Measurements from ENCODE around the gene CAMK2N2. TPM values are rescaled to one million over a fixed set of nuclear protein-coding genes. Genes with fewer than 3 reads are reported as not detected.

CAMK2N2 gene
- total RNA-seq, 1 experiment from 2014 or later, result 2.2 TPM

GRCh38 chr3:184283681-184284080 is 22.3 kb upstream of the CAMK2N2 start:
- no peaks in the 10 kb centered on the region for H3K9me3 ChIP-seq (ENCODE audit: insufficient read depth, low read depth)
- H3K4me1 ChIP-seq (replicated peaks; ENCODE audit: insufficient read depth), result no peaks in the 10 kb centered on the region
- H3K79me2 ChIP-seq (ENCODE audit: low read depth), result no peaks in the 10 kb centered on the region
- H3K36me3 ChIP-seq (ENCODE audit: low read depth), result no peaks in the 10 kb centered on the region
- ChIA-PET CTCF (interaction anchor here (0.7 to 1.6 kb wide), 2 partner anchors 120 to 388 kb away, joined by 7 to 12 read pairs; no protein-coding TSS in a partner anchor), POLR2A (ENCODE audit: unreplicated experiment) (interaction anchor here (0.6 kb wide), 1 partner anchor 1077 kb away, joined by 3 read pairs; no protein-coding TSS in a partner anchor)
- TF ChIP-seq CTCF (conservative IDR thresholded peaks at IDR 0.05) (no peak), EZH2 (IDR thresholded peaks at IDR 0.05; ENCODE audit: low read depth) (no peak)
- peaks cover 21% of the 10 kb centered on the region; the same call in 1 of the 2 replicates for H3K27me3 ChIP-seq (ENCODE audit: insufficient read depth, low read depth)
- H3K27ac ChIP-seq, result no peak overlapping the region
- no peaks in the 10 kb centered on the region for H3F3A ChIP-seq (ENCODE audit: insufficient read depth, low read depth)
- no peak overlapping the region for H2AFZ ChIP-seq
- no peak overlapping the region for H3K4me3 ChIP-seq
- no peak for DNase-seq
- H3K4me2 ChIP-seq, result no peak overlapping the region
- H3K9me2 ChIP-seq (ENCODE audit: insufficient read depth), result no peaks in the 10 kb centered on the region
- intact Hi-C loops (cut with micrococcal nuclease; ENCODE audit: unreplicated experiment), result loop anchor here (1.0 to 10.0 kb wide), 2 partner anchors 138 to 819 kb away; no protein-coding TSS in a partner anchor
- BruUV-seq (replicated peaks), result no TSS peak
- H4K20me1 ChIP-seq (ENCODE audit: insufficient read depth), result no peaks in the 10 kb centered on the region

- no peak for TF ChIP-seq EZH2 (IDR thresholded peaks at IDR 0.05; ENCODE audit: low read depth)
- TF ChIP-seq CTCF (conservative IDR thresholded peaks at IDR 0.05), result no peak
- Histone ChIP-seq H2AFZ (no peak overlapping the region), H3K27ac (no peak overlapping the region), H3K9me2 (ENCODE audit: insufficient read depth) (no peaks in the 10 kb centered on the region), H3F3A (ENCODE audit: insufficient read depth, low read depth) (no peaks in the 10 kb centered on the region), H3K36me3 (ENCODE audit: low read depth) (no peaks in the 10 kb centered on the region), H3K4me3 (no peak overlapping the region), H3K79me2 (ENCODE audit: low read depth) (no peaks in the 10 kb centered on the region), H3K9me3 (ENCODE audit: insufficient read depth, low read depth) (no peaks in the 10 kb centered on the region), H3K4me2 (no peak overlapping the region), H4K20me1 (ENCODE audit: insufficient read depth) (no peaks in the 10 kb centered on the region), H3K27me3 (ENCODE audit: insufficient read depth, low read depth) (peaks cover 28% of the 10 kb centered on the region), H3K4me1 (replicated peaks; ENCODE audit: insufficient read depth) (no peaks in the 10 kb centered on the region)
- no peak for DNase-seq
- ChIA-PET POLR2A (ENCODE audit: unreplicated experiment) (no interaction called here), CTCF (no interaction called here)
- BruUV-seq (replicated peaks), result no TSS peak
- intact Hi-C loops (cut with micrococcal nuclease; ENCODE audit: unreplicated experiment), result loop anchor here (10.0 kb wide), 1 partner anchor 818 kb away; no protein-coding TSS in a partner anchor
These were observed 21.6 kb upstream of the CAMK2N2 start for GRCh38 chr3:184282941-184283340.

DNA sequence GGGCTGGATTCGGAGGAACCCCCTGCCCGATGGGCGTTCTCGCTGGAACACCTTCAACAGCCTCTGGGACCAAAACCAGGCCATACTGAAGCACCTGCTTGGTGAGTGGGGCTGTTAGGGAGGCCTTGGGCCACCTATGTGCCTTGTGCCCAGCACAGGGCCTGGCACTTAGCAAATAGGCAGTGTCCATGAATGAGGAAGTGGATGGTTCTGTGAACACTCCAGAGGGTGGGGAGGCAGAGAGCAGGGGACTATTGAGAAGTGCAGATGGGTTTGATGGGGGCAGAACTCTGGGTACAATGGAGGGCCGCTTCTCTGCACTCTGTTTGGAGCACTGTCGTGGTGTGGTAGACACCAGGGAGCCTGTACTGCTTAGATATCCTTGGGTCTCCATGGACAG is 16.0 kb upstream of the CAMK2N2 start:
- DNase-seq, result no peak
- no peak overlapping the region for H3K27ac ChIP-seq
- CTCF ChIA-PET, result no interaction called here
- H3K4me2 ChIP-seq, result no peak overlapping the region
- no peaks in the 10 kb centered on the region for H3K4me1 ChIP-seq (replicated peaks; ENCODE audit: insufficient read depth)
- BruUV-seq (replicated peaks), result no TSS peak
- no peaks in the 10 kb centered on the region for H4K20me1 ChIP-seq (ENCODE audit: insufficient read depth)
- intact Hi-C loops (cut with micrococcal nuclease; ENCODE audit: unreplicated experiment), result no loop called here
- no peaks in the 10 kb centered on the region for H3K9me2 ChIP-seq (ENCODE audit: insufficient read depth)
- H3K4me3 ChIP-seq, result no peak overlapping the region
- no peak overlapping the region for H2AFZ ChIP-seq
- TF ChIP-seq CTCF (conservative IDR thresholded peaks at IDR 0.05) (no peak), EZH2 (IDR thresholded peaks at IDR 0.05; ENCODE audit: low read depth) (no peak)
- no peaks in the 10 kb centered on the region for H3K79me2 ChIP-seq (ENCODE audit: low read depth)
- POLR2A ChIA-PET (ENCODE audit: unreplicated experiment), result interaction anchor here (0.6 kb wide), 1 partner anchor 74 kb away, joined by 8 read pairs; no protein-coding TSS in a partner anchor
- H3K9me3 ChIP-seq (ENCODE audit: insufficient read depth, low read depth), result no peaks in the 10 kb centered on the region
- H3K27me3 ChIP-seq (ENCODE audit: insufficient read depth, low read depth), result peaks cover 49% of the 10 kb centered on the region
- no peaks in the 10 kb centered on the region for H3K36me3 ChIP-seq (ENCODE audit: low read depth)
- H3F3A ChIP-seq (ENCODE audit: insufficient read depth, low read depth), result no peaks in the 10 kb centered on the region
